SK-N-SH (cell line): ENCODE results near the gene CCDC69. TPM values are rescaled to one million over a fixed set of nuclear protein-coding genes. Genes with fewer than 3 reads are reported as not detected.

Experiments used
- CTCF ChIA-PET: fragments of 300-600, 350-600 bp; formaldehyde crosslinking; extraction: SDS; loops from one replicate; lab custom pipeline; 2021; lab: Yijun Ruan, JAX
- POLR2A ChIA-PET: fragments of 350-600 bp; sonication (Branson Sonifier 250); formaldehyde crosslinking; extraction: SDS; loops from one replicate; lab custom pipeline; 2020; ENCODE audit warnings: antibody characterized with exemption, inconsistent platforms; lab: Yijun Ruan, JAX
- DNase-seq: peaks from one replicate; pipeline ENCODE4 v3.0.0; 2012
- H2AFZ ChIP-seq: fragments of 200-600 bp; sonication (generic); 2 replicates; pipeline ENCODE4 v1.8.1; 2016; ENCODE audit warnings: antibody characterized with exemption, mild to moderate bottlenecking, low read depth
- H3F3A ChIP-seq: fragments of 200-600 bp; sonication (generic); replicated peaks from 2 replicates; pipeline ENCODE3; 2016; ENCODE audit warnings: antibody characterized with exemption, mild to moderate bottlenecking; ENCODE audit not compliant: insufficient read depth
- H3K27ac ChIP-seq, 2 experiments: fragments of 200-500 bp in 1 of 2; fragments of 200-600 bp in 1 of 2; sonication (Bioruptor generic) in 1 of 2; sonication (generic), shearing (Covaris generic) in 1 of 2; 2 replicates each; pipeline versions ENCODE4 v1.5.1 to v1.6.1; 2014 to 2016; ENCODE audit warnings: low read depth in 2 of 2, inconsistent platforms in 1 of 2, low read length in 1 of 2, mild to moderate bottlenecking in 1 of 2, mixed read lengths in 1 of 2
- H3K27me3 ChIP-seq: fragments of 200-600 bp; sonication (generic), shearing (Covaris generic); 2 replicates; pipeline ENCODE4 v1.6.1; 2016; ENCODE audit warnings: mixed run types; ENCODE audit not compliant: insufficient read depth
- H3K36me3 ChIP-seq, 2 experiments: fragments of 200-500 bp in 1 of 2; fragments of 200-600 bp in 1 of 2; sonication (Bioruptor generic) in 1 of 2; sonication (generic) in 1 of 2; replicated peaks in 1 of 2; 2 replicates each; pipeline versions ENCODE3 to v1.5.1; 2014 to 2016; ENCODE audit warnings: low read length in 1 of 2, mild to moderate bottlenecking in 1 of 2; ENCODE audit not compliant: insufficient read depth in 2 of 2, control insufficient read depth in 1 of 2
- H3K4me1 ChIP-seq, 2 experiments: fragments of 200-500 bp in 1 of 2; fragments of 200-600 bp in 1 of 2; sonication (Bioruptor generic) in 1 of 2; sonication (generic), shearing (Covaris generic) in 1 of 2; 2 replicates each; pipeline versions ENCODE4 v1.5.1 to v1.6.1; 2014 to 2016; ENCODE audit warnings: low read depth in 1 of 2, low read length in 1 of 2, mixed run types in 1 of 2; ENCODE audit not compliant: insufficient read depth in 2 of 2, control insufficient read depth in 1 of 2
- H3K4me2 ChIP-seq: fragments of 200-600 bp; sonication (generic), shearing (Covaris generic); 2 replicates; pipeline ENCODE4 v1.6.1; 2017; ENCODE audit warnings: mixed run types
- H3K4me3 ChIP-seq, 2 experiments: fragments of 200-500 bp in 1 of 2; fragments of 200-600 bp in 1 of 2; sonication (Bioruptor generic) in 1 of 2; sonication (generic), shearing (Covaris generic) in 1 of 2; 2 replicates each; pipeline versions ENCODE4 v1.5.1 to v1.8.1; 2014 to 2016; ENCODE audit warnings: low read depth in 2 of 2, inconsistent platforms in 1 of 2, low read length in 1 of 2, mild to moderate bottlenecking in 1 of 2, mixed read lengths in 1 of 2, moderate library complexity in 1 of 2
- H3K79me2 ChIP-seq: fragments of 200-600 bp; sonication (generic); 2 replicates; pipeline ENCODE4 v1.8.1; 2017; ENCODE audit warnings: mild to moderate bottlenecking; ENCODE audit not compliant: insufficient read depth
- H3K9ac ChIP-seq: fragments of 200-600 bp; sonication (generic); 2 replicates; pipeline ENCODE4 v1.6.1; 2017; ENCODE audit warnings: mixed run types
- H3K9me2 ChIP-seq: fragments of 200-600 bp; sonication (generic); 2 replicates; pipeline ENCODE4 v1.6.1; 2017; ENCODE audit warnings: mixed run types
- H3K9me3 ChIP-seq: fragments of 200-600 bp; sonication (generic); 2 replicates; pipeline ENCODE4 v1.6.1; 2017; ENCODE audit warnings: mixed run types, mild to moderate bottlenecking, moderate library complexity
- H4K20me1 ChIP-seq: fragments of 200-600 bp; sonication (generic); 2 replicates; pipeline ENCODE4 v1.6.1; 2017; ENCODE audit warnings: mild to moderate bottlenecking, mixed run types; ENCODE audit not compliant: insufficient read depth
- ELF1 ChIP-seq: IDR thresholded peaks from 2 replicates; pipeline ENCODE4 v1.4.0; 2012
- EZH2phosphoT487 ChIP-seq: fragments of 200-600 bp; sonication (generic); IDR thresholded peaks from 2 replicates; pipeline ENCODE4 v1.6.1; 2017; ENCODE audit warnings: low read depth, mixed run types, mild to moderate bottlenecking, antibody characterized with exemption, moderate library complexity, borderline replicate concordance
- FOSL2 ChIP-seq: IDR thresholded peaks from 2 replicates; pipeline ENCODE4 v1.4.0; 2012; ENCODE audit warnings: low read depth, mild to moderate bottlenecking, moderate library complexity, borderline replicate concordance
- MEF2A ChIP-seq: IDR thresholded peaks from 2 replicates; pipeline ENCODE4 v1.4.0; 2012; ENCODE audit warnings: low read depth, borderline replicate concordance
- NFIC ChIP-seq: IDR thresholded peaks from 2 replicates; pipeline ENCODE4 v1.4.0; 2012; ENCODE audit warnings: borderline replicate concordance
- NRF1 ChIP-seq: IDR thresholded peaks from 2 replicates; pipeline ENCODE4 v1.6.1; 2012; ENCODE audit warnings: low read depth, mild to moderate bottlenecking, low read length
- POLR2AphosphoS5 ChIP-seq: IDR thresholded peaks from 2 replicates; pipeline ENCODE4 v1.6.1; 2012; ENCODE audit warnings: low read depth, low read length
- RAD21 ChIP-seq: IDR thresholded peaks from 2 replicates; pipeline ENCODE4 v1.6.1; 2012; ENCODE audit warnings: mild to moderate bottlenecking, low read length
- RFX5 ChIP-seq: IDR thresholded peaks from 2 replicates; pipeline ENCODE4 v1.6.1; 2012; ENCODE audit warnings: mild to moderate bottlenecking, improper control_type of control experiment, low read length
- RXRA ChIP-seq: IDR thresholded peaks from 2 replicates; pipeline ENCODE4 v1.4.0; 2012; ENCODE audit warnings: low read depth, mild to moderate bottlenecking, borderline replicate concordance
- TAF1 ChIP-seq: IDR thresholded peaks from 2 replicates; pipeline ENCODE4 v1.6.1; 2012; ENCODE audit warnings: low read depth, mild to moderate bottlenecking, low read length, moderate library complexity, borderline replicate concordance
- TCF12 ChIP-seq: IDR thresholded peaks from 2 replicates; pipeline ENCODE4 v1.4.0; 2012
- TEAD4 ChIP-seq: IDR thresholded peaks from 2 replicates; pipeline ENCODE4 v1.4.0; 2012; ENCODE audit warnings: mild to moderate bottlenecking, borderline replicate concordance; ENCODE audit not compliant: insufficient read depth
- WGBS: methylation state at CpG from one replicate; pipeline ENCODE4 v1.1.6; 2017; ENCODE audit warnings: low lambda C conversion rate; 5-methylcytosine and 5-hydroxymethylcytosine counted together
- polyA plus RNA-seq, 3 experiments: library from polyadenylated mRNA; depleted of rRNA; stranded (reverse); fragments of >200 nt; gene quantifications; 2 replicates each; pipeline ENCODE4 v1.2.3, GENCODE V29; 2012
- TF ChIP-seq, protein P1 (sequence below): IDR thresholded peaks from 2 replicates; pipeline ENCODE4 v1.4.0; 2012; ENCODE audit warnings: low read depth, borderline replicate concordance
- TF ChIP-seq, protein P2 (sequence below): IDR thresholded peaks from 2 replicates; pipeline ENCODE4 v1.6.1; 2012; ENCODE audit warnings: mild to moderate bottlenecking, low read depth, low read length, moderate library complexity
- TF ChIP-seq, protein P3 (sequence below): fragments of 150-350 bp; IDR thresholded peaks from 2 replicates; pipeline ENCODE4 v1.6.1; 2016; ENCODE audit warnings: mild to moderate bottlenecking, low read depth, low read length
- TF ChIP-seq, protein P4 (sequence below): fragments of 200-600 bp; sonication (generic); IDR thresholded peaks from 2 replicates; pipeline ENCODE4 v1.6.1; 2017; ENCODE audit warnings: antibody characterized with exemption, mild to moderate bottlenecking, moderate library complexity
- TF ChIP-seq, protein P5 (sequence below): IDR thresholded peaks from 2 replicates; pipeline ENCODE4 v1.4.0; 2012; ENCODE audit warnings: low read depth
- TF ChIP-seq, protein P6 (sequence below): IDR thresholded peaks from 2 replicates; pipeline ENCODE4; 2012
- TF ChIP-seq, protein P7 (sequence below): IDR thresholded peaks from 2 replicates; pipeline ENCODE4 v1.4.0; 2012; ENCODE audit warnings: low read depth, borderline replicate concordance

The CCDC69 gene
- polyA plus RNA-seq, 1 of the 3 experiments (the other 2 are of a cell fraction): 0.38 TPM

DNA sequence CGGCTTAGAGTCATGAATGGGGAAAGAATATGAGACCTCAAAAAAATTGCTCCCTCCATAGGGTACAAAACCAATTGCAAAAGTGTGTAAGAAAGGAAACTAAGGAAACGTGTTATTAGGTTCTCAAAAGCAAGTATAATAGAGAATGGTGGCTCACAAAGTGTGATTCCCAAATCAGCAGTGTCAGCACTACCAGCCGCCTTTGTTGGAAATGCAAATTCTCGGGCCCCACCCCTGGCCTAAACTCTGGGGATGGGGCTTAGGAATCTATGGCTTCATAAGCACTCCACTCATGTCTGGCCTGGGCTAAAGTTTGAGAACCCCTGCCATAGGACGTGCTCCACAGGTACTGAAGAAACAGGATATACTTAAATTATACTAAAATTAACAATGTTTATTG lies 1.6 kb upstream of the CCDC69 start:
- POLR2A ChIA-PET: no interaction called here
- TF ChIP-seq, protein P1, sequence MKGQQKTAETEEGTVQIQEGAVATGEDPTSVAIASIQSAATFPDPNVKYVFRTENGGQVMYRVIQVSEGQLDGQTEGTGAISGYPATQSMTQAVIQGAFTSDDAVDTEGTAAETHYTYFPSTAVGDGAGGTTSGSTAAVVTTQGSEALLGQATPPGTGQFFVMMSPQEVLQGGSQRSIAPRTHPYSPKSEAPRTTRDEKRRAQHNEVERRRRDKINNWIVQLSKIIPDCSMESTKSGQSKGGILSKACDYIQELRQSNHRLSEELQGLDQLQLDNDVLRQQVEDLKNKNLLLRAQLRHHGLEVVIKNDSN: no peak
- TF ChIP-seq MEF2A: no peak
- TF ChIP-seq, protein P2, sequence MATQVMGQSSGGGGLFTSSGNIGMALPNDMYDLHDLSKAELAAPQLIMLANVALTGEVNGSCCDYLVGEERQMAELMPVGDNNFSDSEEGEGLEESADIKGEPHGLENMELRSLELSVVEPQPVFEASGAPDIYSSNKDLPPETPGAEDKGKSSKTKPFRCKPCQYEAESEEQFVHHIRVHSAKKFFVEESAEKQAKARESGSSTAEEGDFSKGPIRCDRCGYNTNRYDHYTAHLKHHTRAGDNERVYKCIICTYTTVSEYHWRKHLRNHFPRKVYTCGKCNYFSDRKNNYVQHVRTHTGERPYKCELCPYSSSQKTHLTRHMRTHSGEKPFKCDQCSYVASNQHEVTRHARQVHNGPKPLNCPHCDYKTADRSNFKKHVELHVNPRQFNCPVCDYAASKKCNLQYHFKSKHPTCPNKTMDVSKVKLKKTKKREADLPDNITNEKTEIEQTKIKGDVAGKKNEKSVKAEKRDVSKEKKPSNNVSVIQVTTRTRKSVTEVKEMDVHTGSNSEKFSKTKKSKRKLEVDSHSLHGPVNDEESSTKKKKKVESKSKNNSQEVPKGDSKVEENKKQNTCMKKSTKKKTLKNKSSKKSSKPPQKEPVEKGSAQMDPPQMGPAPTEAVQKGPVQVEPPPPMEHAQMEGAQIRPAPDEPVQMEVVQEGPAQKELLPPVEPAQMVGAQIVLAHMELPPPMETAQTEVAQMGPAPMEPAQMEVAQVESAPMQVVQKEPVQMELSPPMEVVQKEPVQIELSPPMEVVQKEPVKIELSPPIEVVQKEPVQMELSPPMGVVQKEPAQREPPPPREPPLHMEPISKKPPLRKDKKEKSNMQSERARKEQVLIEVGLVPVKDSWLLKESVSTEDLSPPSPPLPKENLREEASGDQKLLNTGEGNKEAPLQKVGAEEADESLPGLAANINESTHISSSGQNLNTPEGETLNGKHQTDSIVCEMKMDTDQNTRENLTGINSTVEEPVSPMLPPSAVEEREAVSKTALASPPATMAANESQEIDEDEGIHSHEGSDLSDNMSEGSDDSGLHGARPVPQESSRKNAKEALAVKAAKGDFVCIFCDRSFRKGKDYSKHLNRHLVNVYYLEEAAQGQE: no peak
- TF ChIP-seq EZH2phosphoT487: no peak
- TF ChIP-seq RAD21: no peak
- TF ChIP-seq, protein P3, sequence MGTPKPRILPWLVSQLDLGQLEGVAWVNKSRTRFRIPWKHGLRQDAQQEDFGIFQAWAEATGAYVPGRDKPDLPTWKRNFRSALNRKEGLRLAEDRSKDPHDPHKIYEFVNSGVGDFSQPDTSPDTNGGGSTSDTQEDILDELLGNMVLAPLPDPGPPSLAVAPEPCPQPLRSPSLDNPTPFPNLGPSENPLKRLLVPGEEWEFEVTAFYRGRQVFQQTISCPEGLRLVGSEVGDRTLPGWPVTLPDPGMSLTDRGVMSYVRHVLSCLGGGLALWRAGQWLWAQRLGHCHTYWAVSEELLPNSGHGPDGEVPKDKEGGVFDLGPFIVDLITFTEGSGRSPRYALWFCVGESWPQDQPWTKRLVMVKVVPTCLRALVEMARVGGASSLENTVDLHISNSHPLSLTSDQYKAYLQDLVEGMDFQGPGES: no peak
- TF ChIP-seq ELF1: no peak
- no peak for TF ChIP-seq TAF1
- TF ChIP-seq RFX5: no peak
- no peak for TF ChIP-seq FOSL2
- TF ChIP-seq, protein P4, sequence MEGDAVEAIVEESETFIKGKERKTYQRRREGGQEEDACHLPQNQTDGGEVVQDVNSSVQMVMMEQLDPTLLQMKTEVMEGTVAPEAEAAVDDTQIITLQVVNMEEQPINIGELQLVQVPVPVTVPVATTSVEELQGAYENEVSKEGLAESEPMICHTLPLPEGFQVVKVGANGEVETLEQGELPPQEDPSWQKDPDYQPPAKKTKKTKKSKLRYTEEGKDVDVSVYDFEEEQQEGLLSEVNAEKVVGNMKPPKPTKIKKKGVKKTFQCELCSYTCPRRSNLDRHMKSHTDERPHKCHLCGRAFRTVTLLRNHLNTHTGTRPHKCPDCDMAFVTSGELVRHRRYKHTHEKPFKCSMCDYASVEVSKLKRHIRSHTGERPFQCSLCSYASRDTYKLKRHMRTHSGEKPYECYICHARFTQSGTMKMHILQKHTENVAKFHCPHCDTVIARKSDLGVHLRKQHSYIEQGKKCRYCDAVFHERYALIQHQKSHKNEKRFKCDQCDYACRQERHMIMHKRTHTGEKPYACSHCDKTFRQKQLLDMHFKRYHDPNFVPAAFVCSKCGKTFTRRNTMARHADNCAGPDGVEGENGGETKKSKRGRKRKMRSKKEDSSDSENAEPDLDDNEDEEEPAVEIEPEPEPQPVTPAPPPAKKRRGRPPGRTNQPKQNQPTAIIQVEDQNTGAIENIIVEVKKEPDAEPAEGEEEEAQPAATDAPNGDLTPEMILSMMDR: no peak
- no peak for TF ChIP-seq NFIC
- TF ChIP-seq TCF12: no peak
- TF ChIP-seq, protein P5, sequence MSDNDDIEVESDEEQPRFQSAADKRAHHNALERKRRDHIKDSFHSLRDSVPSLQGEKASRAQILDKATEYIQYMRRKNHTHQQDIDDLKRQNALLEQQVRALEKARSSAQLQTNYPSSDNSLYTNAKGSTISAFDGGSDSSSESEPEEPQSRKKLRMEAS: no peak
- no peak for TF ChIP-seq TEAD4
- TF ChIP-seq NRF1: no peak
- TF ChIP-seq, protein P6, sequence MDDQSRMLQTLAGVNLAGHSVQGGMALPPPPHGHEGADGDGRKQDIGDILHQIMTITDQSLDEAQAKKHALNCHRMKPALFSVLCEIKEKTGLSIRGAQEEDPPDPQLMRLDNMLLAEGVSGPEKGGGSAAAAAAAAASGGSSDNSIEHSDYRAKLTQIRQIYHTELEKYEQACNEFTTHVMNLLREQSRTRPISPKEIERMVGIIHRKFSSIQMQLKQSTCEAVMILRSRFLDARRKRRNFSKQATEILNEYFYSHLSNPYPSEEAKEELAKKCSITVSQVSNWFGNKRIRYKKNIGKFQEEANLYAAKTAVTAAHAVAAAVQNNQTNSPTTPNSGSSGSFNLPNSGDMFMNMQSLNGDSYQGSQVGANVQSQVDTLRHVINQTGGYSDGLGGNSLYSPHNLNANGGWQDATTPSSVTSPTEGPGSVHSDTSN: no peak
- TF ChIP-seq POLR2AphosphoS5: no peak
- TF ChIP-seq, protein P7, sequence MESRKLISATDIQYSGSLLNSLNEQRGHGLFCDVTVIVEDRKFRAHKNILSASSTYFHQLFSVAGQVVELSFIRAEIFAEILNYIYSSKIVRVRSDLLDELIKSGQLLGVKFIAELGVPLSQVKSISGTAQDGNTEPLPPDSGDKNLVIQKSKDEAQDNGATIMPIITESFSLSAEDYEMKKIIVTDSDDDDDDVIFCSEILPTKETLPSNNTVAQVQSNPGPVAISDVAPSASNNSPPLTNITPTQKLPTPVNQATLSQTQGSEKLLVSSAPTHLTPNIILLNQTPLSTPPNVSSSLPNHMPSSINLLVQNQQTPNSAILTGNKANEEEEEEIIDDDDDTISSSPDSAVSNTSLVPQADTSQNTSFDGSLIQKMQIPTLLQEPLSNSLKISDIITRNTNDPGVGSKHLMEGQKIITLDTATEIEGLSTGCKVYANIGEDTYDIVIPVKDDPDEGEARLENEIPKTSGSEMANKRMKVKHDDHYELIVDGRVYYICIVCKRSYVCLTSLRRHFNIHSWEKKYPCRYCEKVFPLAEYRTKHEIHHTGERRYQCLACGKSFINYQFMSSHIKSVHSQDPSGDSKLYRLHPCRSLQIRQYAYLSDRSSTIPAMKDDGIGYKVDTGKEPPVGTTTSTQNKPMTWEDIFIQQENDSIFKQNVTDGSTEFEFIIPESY: no peak
- TF ChIP-seq RXRA: no peak
- Histone ChIP-seq H3K9me2 (no peaks in the 10 kb centered on the region), H3K27ac (no peak overlapping the region), H2AFZ (no peak overlapping the region), H3K9ac (no peak overlapping the region), H3K9me3 (no peaks in the 10 kb centered on the region), H3K4me1 (no peaks in the 10 kb centered on the region; a peak in 1 of 4 replicates), H3K36me3 (no peaks in the 10 kb centered on the region), H4K20me1 (no peaks in the 10 kb centered on the region), H3K27me3 (no peaks in the 10 kb centered on the region), H3F3A (no peaks in the 10 kb centered on the region), H3K4me3 (no peak overlapping the region), H3K79me2 (no peaks in the 10 kb centered on the region), H3K4me2 (no peak overlapping the region)
- WGBS: 79% methylated on average over 5 of the region's 5 CpGs
- CTCF ChIA-PET: interaction anchor here (4.3 kb wide), 1 partner anchor 14 kb away, joined by 29 read pairs; no protein-coding TSS in a partner anchor
- DNase-seq: no peak
